Esophagus muscularis mucosa (tissue), 4 donors: ENCODE data around the gene APLNR. TPM values are rescaled to one million over a fixed set of nuclear protein-coding genes. Genes with fewer than 3 reads are reported as not detected.

Experiments used
- DNase-seq: peaks from one replicate; pipeline ENCODE4 v3.0.0-alpha.2; 2017; ENCODE audit errors: extremely low spot score
- H3K27ac ChIP-seq, 4 donors: fragments of 200-600 bp; sonication (generic); replicated peaks in 1 of 4; 1 replicate in 3 of 4; 2 replicates in 1 of 4; pipeline ENCODE4 v1.5.1; 2016 to 2019; ENCODE audit warnings: mild to moderate bottlenecking in 1 of 4
- H3K27me3 ChIP-seq, 4 donors: fragments of 200-600 bp; sonication (generic); one replicate each; pipeline versions ENCODE4 v1.5.1 to v1.6.0; 2016 to 2019
- H3K36me3 ChIP-seq, 4 donors: fragments of 200-600 bp; sonication (generic); one replicate each; pipeline ENCODE4 v1.5.1; 2016 to 2019
- H3K4me1 ChIP-seq, 4 donors: fragments of 200-600 bp; sonication (generic); one replicate each; pipeline ENCODE4 v1.5.1; 2016 to 2019
- H3K4me3 ChIP-seq, 4 donors: fragments of 200-600 bp; sonication (generic); 1 replicate in 2 of 4; 2 replicates in 2 of 4; pipeline ENCODE4 v1.5.1; 2016 to 2019; ENCODE audit warnings: mild to moderate bottlenecking in 4 of 4, moderate library complexity in 1 of 4
- H3K9me3 ChIP-seq, 4 donors: fragments of 200-600 bp; sonication (generic); 1 replicate in 3 of 4; 2 replicates in 1 of 4; pipeline ENCODE4 v1.5.1; 2016 to 2019
- CTCF ChIP-seq, 3 experiments: fragments of 200-600 bp in 2 of 3; fragments of 450-650 bp in 1 of 3; sonication (generic) in 2 of 3; IDR thresholded peaks; one replicate each; pipeline ENCODE4 v1.5.1; 2017 to 2019; ENCODE audit warnings: antibody characterized with exemption in 3 of 3, mild to moderate bottlenecking in 2 of 3, moderate library complexity in 1 of 3
- EP300 ChIP-seq: sonication (generic); formaldehyde crosslinking; IDR thresholded peaks from one replicate; pipeline ENCODE4 v1.6.1; 2017; ENCODE audit warnings: antibody characterized with exemption
- POLR2A ChIP-seq: fragments of 450-650 bp; IDR thresholded peaks from one replicate; pipeline ENCODE4 v1.6.1; 2017; ENCODE audit warnings: antibody characterized with exemption, moderate library complexity, mild to moderate bottlenecking, low read depth
- POLR2AphosphoS5 ChIP-seq, 2 donors: sonication (generic); formaldehyde crosslinking; IDR thresholded peaks; one replicate each; pipeline ENCODE4 v1.6.1; 2017; ENCODE audit warnings: antibody characterized with exemption in 2 of 2
- WGBS: methylation state at CpG from one replicate; pipeline ENCODE4 v1.1.5; 2018; 5-methylcytosine and 5-hydroxymethylcytosine counted together
- intact Hi-C: fragments of 100-400 bp; cut with DNase I; formaldehyde crosslinking; loops from one replicate; pipeline ENCODE4 v1.15.1; 2023
- total RNA-seq, 4 donors: library from RNA; depleted of rRNA; stranded (reverse); fragments of >200 nt; gene quantifications; one replicate each; pipeline versions ENCODE4 v1.1.0 to v1.2.1, GENCODE V29; 2016

Gene APLNR
- total RNA-seq, 4 donors from 2014 or later = 1.7 to 6.3 (median 3.8) TPM

DNA sequence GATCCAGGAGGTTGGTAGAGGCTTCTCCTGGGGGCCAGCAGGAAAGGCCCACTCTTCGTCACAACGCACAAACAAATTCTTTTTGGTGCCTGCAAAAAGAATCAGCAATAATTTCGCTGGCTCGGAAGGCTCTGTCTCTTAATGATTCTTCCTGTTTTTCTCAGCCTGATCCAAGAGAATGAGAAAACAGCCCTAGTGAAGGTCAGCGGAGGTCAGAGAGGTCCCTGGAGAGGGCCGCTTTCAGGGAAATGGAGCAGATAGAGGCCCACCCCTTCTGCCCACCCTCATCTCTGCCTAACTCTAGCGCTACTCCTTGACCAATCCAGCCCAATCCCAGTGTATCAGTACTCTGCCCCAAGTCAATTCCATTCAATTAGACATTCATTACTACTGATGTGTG is 36.1 kb downstream of the APLNR start:
- H3K36me3 ChIP-seq = no peaks in the 10 kb centered on the region
- no peak for DNase-seq
- peaks cover 15 to 40% (median 35%) of the 10 kb centered on the region in 4 donors for H3K4me1 ChIP-seq
- H3K4me3 ChIP-seq = no peak overlapping the region
- 58% methylated on average over 7 of the region's 7 CpGs for WGBS
- no peaks in the 10 kb centered on the region for H3K9me3 ChIP-seq
- intact Hi-C loops = no loop called here
- H3K27me3 ChIP-seq = peaks cover 0 to 7% (median 0%) of the 10 kb centered on the region in 4 donors
- peak overlapping the region in 1 of 4 donors; percentile 6 for H3K27ac ChIP-seq
- TF ChIP-seq EP300 = no peak
- no peak for TF ChIP-seq CTCF (IDR thresholded peaks at IDR 0.05)
- no peak for TF ChIP-seq POLR2AphosphoS5 (IDR thresholded peaks at IDR 0.05)

DNA sequence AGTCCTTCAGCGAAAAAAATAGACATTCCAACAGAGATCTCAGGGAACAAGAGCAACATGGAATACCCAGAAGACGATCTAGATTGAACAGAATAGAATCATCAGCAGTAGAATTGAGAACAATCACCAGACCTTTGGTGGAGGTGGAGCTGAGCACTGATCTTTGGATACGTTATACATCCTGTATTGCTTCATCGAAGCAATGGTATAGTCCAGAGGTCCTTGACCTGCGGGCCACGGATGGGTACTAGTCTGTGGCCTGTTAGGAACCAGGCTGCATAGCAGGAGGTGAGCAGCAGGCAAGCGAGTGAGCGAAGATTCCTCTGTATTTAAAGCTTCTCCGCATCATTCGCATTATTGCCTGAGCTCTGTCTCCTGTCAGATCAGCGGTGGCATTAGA is 37.7 kb downstream of the APLNR start:
- peaks cover 15 to 41% (median 35%) of the 10 kb centered on the region in 4 donors for H3K4me1 ChIP-seq
- no peak for DNase-seq

DNA sequence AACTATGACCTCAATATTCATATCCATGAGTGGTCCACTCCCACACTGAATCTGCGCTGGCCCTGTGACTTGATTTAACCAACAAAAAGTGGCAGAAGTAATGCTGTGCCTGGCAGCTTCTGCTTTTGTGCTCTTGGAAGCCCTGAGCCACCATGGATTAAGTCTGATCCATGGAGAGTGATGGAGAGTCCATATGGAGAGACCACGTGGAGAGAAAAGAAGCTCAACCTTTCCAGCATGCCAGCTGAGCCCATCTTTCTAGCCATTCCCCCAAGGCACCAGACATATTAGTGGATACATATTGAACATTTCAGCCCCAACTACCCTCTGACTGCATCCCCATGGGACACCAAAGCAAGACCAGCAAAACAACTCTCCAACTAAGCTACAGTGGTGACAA is 39.3 kb downstream of the APLNR start:
- no peaks in the 10 kb centered on the region for H3K27me3 ChIP-seq
- H3K36me3 ChIP-seq = no peaks in the 10 kb centered on the region
- DNase-seq = no peak
- no peak overlapping the region for H3K27ac ChIP-seq
- 80% methylated on average over 2 of the region's 2 CpGs for WGBS
- TF ChIP-seq POLR2AphosphoS5 (IDR thresholded peaks at IDR 0.05) = no peak
- no peak for TF ChIP-seq CTCF (IDR thresholded peaks at IDR 0.05)
- TF ChIP-seq EP300 = no peak
- TF ChIP-seq POLR2A = no peak
- peaks cover 5 to 32% (median 26%) of the 10 kb centered on the region in 4 donors for H3K4me1 ChIP-seq
- H3K9me3 ChIP-seq = no peaks in the 10 kb centered on the region
- intact Hi-C loops = no loop called here
- no peak overlapping the region for H3K4me3 ChIP-seq

More for the DNA sequence above, 37.7 kb downstream of the APLNR start:
- H3K9me3 ChIP-seq = no peaks in the 10 kb centered on the region
- TF ChIP-seq EP300 (no peak), POLR2A (no peak), CTCF (IDR thresholded peaks at IDR 0.05) (no peak)
- H3K4me3 ChIP-seq = no peak overlapping the region
- H3K36me3 ChIP-seq = no peaks in the 10 kb centered on the region
- no peak overlapping the region for H3K27ac ChIP-seq
- H3K27me3 ChIP-seq = no peaks in the 10 kb centered on the region
- intact Hi-C loops = no loop called here
- 86% methylated on average over 11 of the region's 11 CpGs for WGBS

- no peaks in the 10 kb centered on the region for H3K27me3 ChIP-seq
- no peaks in the 10 kb centered on the region for H3K36me3 ChIP-seq
- no peak overlapping the region for H3K27ac ChIP-seq
- no peaks in the 10 kb centered on the region for H3K9me3 ChIP-seq
- no peak for DNase-seq
- 82% methylated on average over 6 of the region's 6 CpGs for WGBS
- no peak overlapping the region for H3K4me3 ChIP-seq
- peaks cover 0 to 27% (median 16%) of the 10 kb centered on the region in 4 donors for H3K4me1 ChIP-seq
- TF ChIP-seq EP300 (no peak), CTCF (IDR thresholded peaks at IDR 0.05) (no peak)
- intact Hi-C loops = no loop called here
Measured at GRCh38 chr11:57196596-57196995, 40.5 kb downstream of the APLNR start.

GRCh38 chr11:57192316-57192715 is 44.7 kb downstream of the APLNR start:
- WGBS = 47% methylated on average over 1 of the region's 1 CpG

More at GRCh38 chr11:57192316-57192715, 44.7 kb downstream of the APLNR start:
- Histone ChIP-seq H3K27me3 (peaks cover 0 to 7% (median 0%) of the 10 kb centered on the region in 4 donors), H3K36me3 (no peaks in the 10 kb centered on the region), H3K27ac (no peak overlapping the region), H3K9me3 (no peaks in the 10 kb centered on the region), H3K4me3 (no peak overlapping the region), H3K4me1 (peaks cover 0 to 16% (median 0%) of the 10 kb centered on the region in 4 donors)
- TF ChIP-seq EP300 (no peak), POLR2A (no peak), CTCF (IDR thresholded peaks at IDR 0.05) (no peak), POLR2AphosphoS5 (IDR thresholded peaks at IDR 0.05) (no peak)
- no peak for DNase-seq
- intact Hi-C loops = no loop called here
